Measurements from ENCODE around the gene COL25A1.

DNA sequence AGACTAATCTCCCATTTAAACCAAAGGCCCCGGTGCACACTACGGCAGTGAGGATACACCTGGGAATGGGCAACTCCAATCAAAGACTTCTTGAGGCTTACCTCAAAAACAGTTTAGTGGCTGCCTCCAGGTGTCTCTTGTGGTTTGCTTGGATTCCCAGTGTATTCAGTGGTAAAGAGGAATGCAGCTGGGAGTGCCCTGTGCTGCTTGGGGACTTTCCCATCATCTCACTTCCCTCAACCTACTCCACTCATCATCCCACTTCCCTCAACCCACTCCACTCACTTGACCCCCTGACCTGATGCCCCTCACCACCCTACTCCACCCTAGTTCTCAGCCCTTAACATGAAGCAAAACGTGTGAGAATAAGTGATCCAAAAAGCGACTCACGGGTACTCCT, 362.3 kb downstream of the COL25A1 start:
- TF ChIP-seq EZH2 (IDR thresholded peaks at IDR 0.05; ENCODE audit: insufficient read depth, low read length), result no peak
- TF ChIP-seq, protein P1, sequence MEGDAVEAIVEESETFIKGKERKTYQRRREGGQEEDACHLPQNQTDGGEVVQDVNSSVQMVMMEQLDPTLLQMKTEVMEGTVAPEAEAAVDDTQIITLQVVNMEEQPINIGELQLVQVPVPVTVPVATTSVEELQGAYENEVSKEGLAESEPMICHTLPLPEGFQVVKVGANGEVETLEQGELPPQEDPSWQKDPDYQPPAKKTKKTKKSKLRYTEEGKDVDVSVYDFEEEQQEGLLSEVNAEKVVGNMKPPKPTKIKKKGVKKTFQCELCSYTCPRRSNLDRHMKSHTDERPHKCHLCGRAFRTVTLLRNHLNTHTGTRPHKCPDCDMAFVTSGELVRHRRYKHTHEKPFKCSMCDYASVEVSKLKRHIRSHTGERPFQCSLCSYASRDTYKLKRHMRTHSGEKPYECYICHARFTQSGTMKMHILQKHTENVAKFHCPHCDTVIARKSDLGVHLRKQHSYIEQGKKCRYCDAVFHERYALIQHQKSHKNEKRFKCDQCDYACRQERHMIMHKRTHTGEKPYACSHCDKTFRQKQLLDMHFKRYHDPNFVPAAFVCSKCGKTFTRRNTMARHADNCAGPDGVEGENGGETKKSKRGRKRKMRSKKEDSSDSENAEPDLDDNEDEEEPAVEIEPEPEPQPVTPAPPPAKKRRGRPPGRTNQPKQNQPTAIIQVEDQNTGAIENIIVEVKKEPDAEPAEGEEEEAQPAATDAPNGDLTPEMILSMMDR (IDR thresholded peaks at IDR 0.05; ENCODE audit: insufficient read depth, low read depth, low read length), result no peak

All from astrocyte (in vitro differentiated cells and primary cell).